Neural cell (in vitro differentiated cells): ENCODE results near the gene ZNF554. TPM values are rescaled to one million over a fixed set of nuclear protein-coding genes. Genes with fewer than 3 reads are reported as not detected.

Source experiments
- H2AFZ ChIP-seq: fragments of 200-600, 300-800 bp; sonication (generic), shearing (Covaris generic); 2 replicates; pipeline ENCODE4 v1.6.0; 2014; ENCODE audit warnings: low read depth, mild to moderate bottlenecking, antibody characterized with exemption, low read length, moderate library complexity
- H3F3A ChIP-seq: fragments of 200-600 bp; shearing (Covaris generic); 2 replicates; pipeline ENCODE4 v1.6.1; 2016; ENCODE audit warnings: mild to moderate bottlenecking, moderate library complexity, mixed read lengths, antibody characterized with exemption, low read length; ENCODE audit not compliant: insufficient read depth, poor library complexity, severe bottlenecking
- H3K27ac ChIP-seq: fragments of 200-600, 300-800 bp; sonication (generic), shearing (Covaris generic); 2 replicates; pipeline ENCODE4 v1.5.1; 2014; ENCODE audit warnings: mild to moderate bottlenecking, low read length, moderate library complexity
- H3K27me3 ChIP-seq: fragments of 300-800, 200-600 bp; sonication (generic), shearing (Covaris generic); 2 replicates; pipeline ENCODE4 v1.6.0; 2014; ENCODE audit warnings: mild to moderate bottlenecking, low read depth, low read length, moderate library complexity; ENCODE audit not compliant: insufficient read depth
- H3K36me3 ChIP-seq: fragments of 300-800, 200-600 bp; sonication (generic), shearing (Covaris generic); 2 replicates; pipeline ENCODE4 v1.5.1; 2014; ENCODE audit warnings: mild to moderate bottlenecking, antibody characterized with exemption, low read length, moderate library complexity; ENCODE audit not compliant: insufficient read depth
- H3K4me2 ChIP-seq: fragments of 300-800, 200-600 bp; sonication (generic), shearing (Covaris generic); 2 replicates; pipeline ENCODE4 v1.6.0; 2014; ENCODE audit warnings: mild to moderate bottlenecking, low read length
- H3K4me3 ChIP-seq: fragments of 300-800, 200-600 bp; sonication (generic), shearing (Covaris generic); 2 replicates; pipeline ENCODE4 v1.5.1; 2014; ENCODE audit warnings: mild to moderate bottlenecking, low read length, moderate library complexity
- H3K79me2 ChIP-seq: fragments of 200-600 bp; shearing (Covaris generic); replicated peaks from 2 replicates; pipeline ENCODE4 v1.6.0; 2014; ENCODE audit warnings: mild to moderate bottlenecking, low read length, moderate library complexity; ENCODE audit not compliant: insufficient read depth
- H3K9ac ChIP-seq: fragments of 300-800, 200-600 bp; sonication (generic), shearing (Covaris generic); 2 replicates; pipeline ENCODE4 v1.6.1; 2016; ENCODE audit warnings: mild to moderate bottlenecking, low read length, mixed read lengths
- H3K9me2 ChIP-seq: fragments of 200-600 bp; shearing (Covaris generic); 2 replicates; pipeline ENCODE4 v1.6.1; 2016; ENCODE audit warnings: mild to moderate bottlenecking, low read length, mixed read lengths; ENCODE audit not compliant: insufficient read depth
- H3K9me3 ChIP-seq: fragments of 200-600, 300-800 bp; sonication (generic), shearing (Covaris generic); 2 replicates; pipeline ENCODE4 v1.6.1; 2016; ENCODE audit warnings: mild to moderate bottlenecking, mixed run types, low read length, moderate library complexity, mixed read lengths
- H4K20me1 ChIP-seq: fragments of 200-600 bp; shearing (Covaris generic); 2 replicates; pipeline ENCODE4 v1.6.1; 2016; ENCODE audit warnings: mild to moderate bottlenecking, mixed run types; ENCODE audit not compliant: insufficient read depth
- EP300 ChIP-seq: fragments of 450-650 bp; conservative IDR thresholded peaks from 2 replicates; pipeline ENCODE4 v1.6.1; 2014; ENCODE audit warnings: antibody characterized with exemption, mild to moderate bottlenecking, moderate library complexity; ENCODE audit not compliant: poor library complexity, severe bottlenecking
- EZH2 ChIP-seq: fragments of 200-600, 300-800 bp; shearing (Covaris generic), sonication (generic); IDR thresholded peaks from 2 replicates; pipeline ENCODE4 v1.6.1; 2014; ENCODE audit warnings: antibody characterized with exemption, low read length, borderline replicate concordance, mild to moderate bottlenecking; ENCODE audit not compliant: insufficient read depth, poor library complexity, severe bottlenecking
- MXI1 ChIP-seq: fragments of 450-650 bp; conservative IDR thresholded peaks from 2 replicates; pipeline ENCODE4 v1.6.1; 2014; ENCODE audit warnings: antibody characterized with exemption, mild to moderate bottlenecking; ENCODE audit not compliant: poor library complexity, severe bottlenecking
- POLR2AphosphoS5 ChIP-seq: IDR thresholded peaks from 2 replicates; pipeline ENCODE4 v1.6.1; 2012
- RAD21 ChIP-seq: fragments of 450-650 bp; conservative IDR thresholded peaks from 2 replicates; pipeline ENCODE4 v1.6.1; 2014; ENCODE audit warnings: antibody characterized with exemption, mild to moderate bottlenecking, moderate library complexity
- SMC3 ChIP-seq: fragments of 450-650 bp; conservative IDR thresholded peaks from 2 replicates; pipeline ENCODE4 v1.6.1; 2014; ENCODE audit warnings: antibody characterized with exemption, mild to moderate bottlenecking, moderate library complexity; ENCODE audit not compliant: poor library complexity
- TAF1 ChIP-seq: IDR thresholded peaks from 2 replicates; pipeline ENCODE4 v1.6.1; 2012; ENCODE audit warnings: low read depth
- polyA plus RNA-seq: library from polyadenylated mRNA; depleted of rRNA; stranded (reverse); fragments of >200 nt; gene quantifications from 2 replicates; pipeline ENCODE4 v1.2.3, GENCODE V29; 2014
- TF ChIP-seq, protein P1 (sequence below): fragments of 450-650 bp; IDR thresholded peaks from 2 replicates; pipeline ENCODE4 v1.5.1; 2014; ENCODE audit warnings: antibody characterized with exemption, mild to moderate bottlenecking, moderate library complexity; ENCODE audit not compliant: poor library complexity, severe bottlenecking
- TF ChIP-seq, protein P2 (sequence below): IDR thresholded peaks from 2 replicates; pipeline ENCODE4 v1.6.1; 2012; ENCODE audit warnings: borderline replicate concordance

ZNF554 gene
- polyA plus RNA-seq, 1 donor from 2014 or later, result 22.5 TPM

DNA sequence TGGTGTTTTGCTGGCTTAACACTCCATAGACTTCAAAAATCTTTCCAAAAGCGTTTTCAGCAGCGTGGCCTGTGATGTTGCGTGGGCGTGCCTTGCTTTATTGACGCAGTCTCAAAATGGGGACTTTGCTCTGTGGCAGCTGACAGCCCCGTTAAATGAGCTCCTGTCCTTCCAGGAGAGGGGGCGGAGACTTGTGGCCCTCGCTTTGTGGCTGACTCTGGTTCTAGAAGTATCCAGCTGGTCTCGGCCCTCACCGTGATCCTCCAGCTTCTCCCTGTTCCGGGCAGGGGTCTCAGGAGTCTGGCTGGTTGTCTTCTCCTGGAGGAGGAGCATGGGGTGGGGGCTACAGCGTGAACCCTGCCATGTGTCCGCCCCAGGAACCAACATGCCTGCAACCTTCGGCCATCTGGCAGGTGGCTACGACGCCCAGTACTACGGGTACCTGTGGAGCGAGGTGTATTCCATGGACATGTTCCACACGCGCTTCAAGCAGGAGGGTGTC, 8.4 kb upstream of the ZNF554 start:
- no peak overlapping the region for H2AFZ ChIP-seq
- H3K79me2 ChIP-seq, result no peaks in the 10 kb centered on the region
- no peaks in the 10 kb centered on the region for H3F3A ChIP-seq
- no peaks in the 10 kb centered on the region for H4K20me1 ChIP-seq
- H3K4me2 ChIP-seq, result no peak overlapping the region
- no peak overlapping the region for H3K9ac ChIP-seq
- no peak overlapping the region for H3K27ac ChIP-seq
- H3K36me3 ChIP-seq, result no peaks in the 10 kb centered on the region
- H3K9me2 ChIP-seq, result no peaks in the 10 kb centered on the region
- TF ChIP-seq MXI1, result no peak
- no peak for TF ChIP-seq TAF1
- no peak for TF ChIP-seq RAD21
- TF ChIP-seq, protein P1, sequence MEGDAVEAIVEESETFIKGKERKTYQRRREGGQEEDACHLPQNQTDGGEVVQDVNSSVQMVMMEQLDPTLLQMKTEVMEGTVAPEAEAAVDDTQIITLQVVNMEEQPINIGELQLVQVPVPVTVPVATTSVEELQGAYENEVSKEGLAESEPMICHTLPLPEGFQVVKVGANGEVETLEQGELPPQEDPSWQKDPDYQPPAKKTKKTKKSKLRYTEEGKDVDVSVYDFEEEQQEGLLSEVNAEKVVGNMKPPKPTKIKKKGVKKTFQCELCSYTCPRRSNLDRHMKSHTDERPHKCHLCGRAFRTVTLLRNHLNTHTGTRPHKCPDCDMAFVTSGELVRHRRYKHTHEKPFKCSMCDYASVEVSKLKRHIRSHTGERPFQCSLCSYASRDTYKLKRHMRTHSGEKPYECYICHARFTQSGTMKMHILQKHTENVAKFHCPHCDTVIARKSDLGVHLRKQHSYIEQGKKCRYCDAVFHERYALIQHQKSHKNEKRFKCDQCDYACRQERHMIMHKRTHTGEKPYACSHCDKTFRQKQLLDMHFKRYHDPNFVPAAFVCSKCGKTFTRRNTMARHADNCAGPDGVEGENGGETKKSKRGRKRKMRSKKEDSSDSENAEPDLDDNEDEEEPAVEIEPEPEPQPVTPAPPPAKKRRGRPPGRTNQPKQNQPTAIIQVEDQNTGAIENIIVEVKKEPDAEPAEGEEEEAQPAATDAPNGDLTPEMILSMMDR, result no peak
- TF ChIP-seq EP300, result no peak
- no peak overlapping the region for H3K4me3 ChIP-seq
- no peaks in the 10 kb centered on the region for H3K9me3 ChIP-seq
- H3K27me3 ChIP-seq, result no peaks in the 10 kb centered on the region

DNA sequence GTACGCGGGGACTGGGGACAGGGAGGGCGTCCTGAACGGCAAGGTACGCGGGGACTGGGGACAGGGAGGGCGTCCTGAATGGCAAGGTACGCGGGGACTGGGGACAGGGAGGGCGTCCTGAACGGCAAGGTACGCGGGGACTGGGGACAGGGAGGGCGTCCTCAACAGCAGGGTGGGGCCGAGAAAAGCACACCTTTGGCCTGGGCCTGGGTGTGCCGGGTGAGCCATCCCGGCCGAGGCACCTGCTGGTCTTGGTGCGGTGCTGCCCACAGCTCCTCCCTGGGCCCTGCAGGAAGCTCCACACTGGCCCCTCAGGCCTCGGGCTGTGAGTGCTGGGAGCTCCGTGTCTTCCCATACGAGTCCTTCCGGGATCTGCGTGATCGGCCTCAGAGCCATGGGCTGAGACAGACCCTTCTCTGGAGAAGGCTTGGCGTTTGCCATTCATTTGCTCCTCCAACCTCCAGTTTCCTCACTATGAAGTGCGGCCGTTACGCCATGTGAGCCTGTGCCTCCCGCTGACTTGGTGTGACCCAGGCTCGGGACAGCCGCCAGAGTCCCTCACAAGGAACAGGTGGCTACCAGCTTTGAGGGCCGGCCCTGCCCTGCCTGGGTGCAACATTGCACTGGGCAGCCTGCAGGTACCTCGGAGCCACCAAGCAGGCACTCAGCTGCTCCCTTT, 7.8 kb upstream of the ZNF554 start:
- Histone ChIP-seq H3K36me3 (no peaks in the 10 kb centered on the region), H3F3A (no peaks in the 10 kb centered on the region)
- no peak for TF ChIP-seq RAD21

DNA sequence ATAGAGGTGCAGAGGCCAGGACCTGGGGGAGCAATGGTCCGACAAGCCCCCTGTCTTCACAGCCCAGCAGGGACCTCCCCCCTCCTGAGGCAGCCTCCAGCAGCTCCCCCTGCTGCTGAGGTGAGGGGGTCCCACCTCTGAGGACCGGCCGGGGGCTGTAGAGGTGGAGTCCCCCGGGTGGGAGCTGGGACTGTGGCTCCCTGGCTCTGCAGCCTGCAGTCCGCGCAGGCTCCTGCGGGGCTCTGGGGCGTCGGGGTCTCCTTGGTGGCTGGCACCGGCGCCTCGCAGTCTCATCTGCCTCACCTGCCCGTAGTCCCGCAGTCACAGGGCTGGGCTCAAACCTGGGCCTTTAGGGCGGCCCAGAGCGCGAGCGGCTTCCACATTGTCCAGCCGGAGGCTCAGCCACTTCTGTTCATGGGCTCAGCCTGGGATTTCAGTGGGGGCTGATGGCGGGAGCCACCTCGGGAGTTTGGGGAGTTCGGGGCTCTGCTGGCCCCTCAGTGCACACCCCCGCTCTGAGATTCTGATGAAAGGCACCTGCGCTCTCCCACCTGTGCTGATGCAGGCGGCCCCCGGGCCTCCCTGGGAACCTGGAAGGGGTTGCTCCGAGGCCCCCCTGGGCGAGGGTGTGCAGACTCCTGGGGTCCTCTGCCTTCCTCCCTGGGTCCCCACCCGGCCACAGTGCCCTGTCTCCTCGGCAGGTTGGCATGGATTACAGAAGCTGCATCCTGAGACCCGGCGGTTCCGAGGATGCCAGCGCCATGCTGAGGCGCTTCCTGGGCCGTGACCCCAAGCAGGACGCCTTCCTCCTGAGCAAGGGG, 7.0 kb upstream of the ZNF554 start:
- no peaks in the 10 kb centered on the region for H3K79me2 ChIP-seq
- H3F3A ChIP-seq, result no peaks in the 10 kb centered on the region
- no peaks in the 10 kb centered on the region for H3K9me2 ChIP-seq
- H3K27me3 ChIP-seq, result no peaks in the 10 kb centered on the region
- TF ChIP-seq, protein P1, result no peak
- TF ChIP-seq SMC3, result no peak
- TF ChIP-seq POLR2AphosphoS5, result no peak
- no peak for TF ChIP-seq EP300
- TF ChIP-seq EZH2, result no peak
- TF ChIP-seq RAD21, result no peak
- no peak for TF ChIP-seq MXI1
- no peak for TF ChIP-seq TAF1
- TF ChIP-seq, protein P2, sequence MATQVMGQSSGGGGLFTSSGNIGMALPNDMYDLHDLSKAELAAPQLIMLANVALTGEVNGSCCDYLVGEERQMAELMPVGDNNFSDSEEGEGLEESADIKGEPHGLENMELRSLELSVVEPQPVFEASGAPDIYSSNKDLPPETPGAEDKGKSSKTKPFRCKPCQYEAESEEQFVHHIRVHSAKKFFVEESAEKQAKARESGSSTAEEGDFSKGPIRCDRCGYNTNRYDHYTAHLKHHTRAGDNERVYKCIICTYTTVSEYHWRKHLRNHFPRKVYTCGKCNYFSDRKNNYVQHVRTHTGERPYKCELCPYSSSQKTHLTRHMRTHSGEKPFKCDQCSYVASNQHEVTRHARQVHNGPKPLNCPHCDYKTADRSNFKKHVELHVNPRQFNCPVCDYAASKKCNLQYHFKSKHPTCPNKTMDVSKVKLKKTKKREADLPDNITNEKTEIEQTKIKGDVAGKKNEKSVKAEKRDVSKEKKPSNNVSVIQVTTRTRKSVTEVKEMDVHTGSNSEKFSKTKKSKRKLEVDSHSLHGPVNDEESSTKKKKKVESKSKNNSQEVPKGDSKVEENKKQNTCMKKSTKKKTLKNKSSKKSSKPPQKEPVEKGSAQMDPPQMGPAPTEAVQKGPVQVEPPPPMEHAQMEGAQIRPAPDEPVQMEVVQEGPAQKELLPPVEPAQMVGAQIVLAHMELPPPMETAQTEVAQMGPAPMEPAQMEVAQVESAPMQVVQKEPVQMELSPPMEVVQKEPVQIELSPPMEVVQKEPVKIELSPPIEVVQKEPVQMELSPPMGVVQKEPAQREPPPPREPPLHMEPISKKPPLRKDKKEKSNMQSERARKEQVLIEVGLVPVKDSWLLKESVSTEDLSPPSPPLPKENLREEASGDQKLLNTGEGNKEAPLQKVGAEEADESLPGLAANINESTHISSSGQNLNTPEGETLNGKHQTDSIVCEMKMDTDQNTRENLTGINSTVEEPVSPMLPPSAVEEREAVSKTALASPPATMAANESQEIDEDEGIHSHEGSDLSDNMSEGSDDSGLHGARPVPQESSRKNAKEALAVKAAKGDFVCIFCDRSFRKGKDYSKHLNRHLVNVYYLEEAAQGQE, result no peak
- no peaks in the 10 kb centered on the region for H3K9me3 ChIP-seq
- H3K27ac ChIP-seq, result no peak overlapping the region
- no peak overlapping the region for H3K9ac ChIP-seq
- H3K4me3 ChIP-seq, result no peak overlapping the region
- H3K36me3 ChIP-seq, result no peaks in the 10 kb centered on the region
- H4K20me1 ChIP-seq, result no peaks in the 10 kb centered on the region
- H2AFZ ChIP-seq, result no peak overlapping the region
- no peak overlapping the region for H3K4me2 ChIP-seq

More for the DNA sequence above, 7.8 kb upstream of the ZNF554 start:
- H3K79me2 ChIP-seq, result no peaks in the 10 kb centered on the region
- no peaks in the 10 kb centered on the region for H4K20me1 ChIP-seq
- no peak overlapping the region for H3K4me2 ChIP-seq
- H3K27ac ChIP-seq, result no peak overlapping the region
- H3K9me2 ChIP-seq, result no peaks in the 10 kb centered on the region
- H3K4me3 ChIP-seq, result no peak overlapping the region
- no peak overlapping the region for H3K9ac ChIP-seq
- H3K9me3 ChIP-seq, result no peaks in the 10 kb centered on the region
- H2AFZ ChIP-seq, result no peak overlapping the region
- H3K27me3 ChIP-seq, result no peaks in the 10 kb centered on the region
